T-helper 17 cell (primary cell): ENCODE results near the gene NBPF3. TPM values are rescaled to one million over a fixed set of nuclear protein-coding genes. Genes with fewer than 3 reads are reported as not detected.
"Not testable (repeated sequence)": the region's sequence is repeated elsewhere in the genome, so short reads cannot be mapped to it uniquely, and the experiment has no call there.

Experiments
- ATAC-seq: fragments of 150-1000 bp; cut with Tn5 transposase; 2 replicates; pipeline ENCODE4 v1.10.0; 2021; ENCODE audit warnings: mild to moderate bottlenecking, moderate library complexity
- DNase-seq, 3 donors: peaks; one replicate each; pipeline versions ENCODE4 v3.0.0 to v3.0.0-alpha.2; 2020 to 2021
- H3K9me3 ChIP-seq: one replicate; pipeline ENCODE4 v1.7.0; 2013; ENCODE audit warnings: low read length, mild to moderate bottlenecking; ENCODE audit not compliant: control insufficient read depth, poor library complexity, severe bottlenecking
- H3K27ac Mint-ChIP-seq: one replicate; pipeline ENCODE4 v1.8.0; 2022; ENCODE audit warnings: mild to moderate bottlenecking, moderate library complexity, mixed read lengths
- H3K27me3 Mint-ChIP-seq: one replicate; pipeline ENCODE4 v1.8.0; 2022; ENCODE audit warnings: mixed read lengths
- H3K36me3 Mint-ChIP-seq: one replicate; pipeline ENCODE4 v1.8.0; 2022; ENCODE audit warnings: low read depth, mixed read lengths
- H3K4me1 Mint-ChIP-seq: one replicate; pipeline ENCODE4 v1.8.0; 2022; ENCODE audit warnings: mild to moderate bottlenecking, mixed read lengths
- H3K4me3 Mint-ChIP-seq: one replicate; pipeline ENCODE4 v1.8.0; 2022; ENCODE audit warnings: mild to moderate bottlenecking, moderate library complexity, mixed read lengths
- total RNA-seq, 4 donors: library from RNA in 2 of 4; stranded (reverse) in 2 of 4; gene quantifications; one replicate each; pipeline ENCODE4 v1.2.3 and lab custom pipeline; 2022 to 2026

Gene NBPF3
- total RNA-seq, 2 donors from 2014 or later = 11.4 to 15.6 TPM

- H3K36me3 Mint-ChIP-seq = peaks cover 8% of the 10 kb centered on the region
- peak within 1 kb of the TSS; percentile 84 for H3K4me3 Mint-ChIP-seq
- peaks cover 54% of the 10 kb centered on the region for H3K27me3 Mint-ChIP-seq
- no peak for ATAC-seq
- H3K4me1 Mint-ChIP-seq = peaks cover 5% of the 10 kb centered on the region
- no peak for DNase-seq
- no peaks in the 10 kb centered on the region for H3K9me3 ChIP-seq
- peak within 1 kb of the TSS; percentile 69 for H3K27ac Mint-ChIP-seq
Observed at GRCh38 chr1:21509351-21510112, 69.6 kb downstream of the NBPF3 start, which contains the start of gene ALPL. ALPL (plus strand) TSS chr1:21509423; CDS start chr1:21554082, 44,659 bp downstream.

GRCh38 chr1:21510113-21510493 lies 70.2 kb downstream of the NBPF3 start:
- no peak for ATAC-seq
- Mint-ChIP-seq H3K4me1 (peaks cover 6% of the 10 kb centered on the region), H3K36me3 (peaks cover 8% of the 10 kb centered on the region), H3K4me3 (no peak overlapping the region), H3K27ac (no peak overlapping the region), H3K27me3 (peaks cover 50% of the 10 kb centered on the region)
- no peaks in the 10 kb centered on the region for H3K9me3 ChIP-seq
- no peak for DNase-seq

GRCh38 chr1:21510885-21511578 lies 71.1 kb downstream of the NBPF3 start:
- Mint-ChIP-seq H3K4me3 (peak overlapping the region; percentile 75), H3K27ac (no peak overlapping the region), H3K4me1 (peaks cover 6% of the 10 kb centered on the region), H3K27me3 (peaks cover 47% of the 10 kb centered on the region), H3K36me3 (peaks cover 8% of the 10 kb centered on the region)
- DNase-seq (no peak), ATAC-seq (no peak)
- H3K9me3 ChIP-seq = no peaks in the 10 kb centered on the region

DNA sequence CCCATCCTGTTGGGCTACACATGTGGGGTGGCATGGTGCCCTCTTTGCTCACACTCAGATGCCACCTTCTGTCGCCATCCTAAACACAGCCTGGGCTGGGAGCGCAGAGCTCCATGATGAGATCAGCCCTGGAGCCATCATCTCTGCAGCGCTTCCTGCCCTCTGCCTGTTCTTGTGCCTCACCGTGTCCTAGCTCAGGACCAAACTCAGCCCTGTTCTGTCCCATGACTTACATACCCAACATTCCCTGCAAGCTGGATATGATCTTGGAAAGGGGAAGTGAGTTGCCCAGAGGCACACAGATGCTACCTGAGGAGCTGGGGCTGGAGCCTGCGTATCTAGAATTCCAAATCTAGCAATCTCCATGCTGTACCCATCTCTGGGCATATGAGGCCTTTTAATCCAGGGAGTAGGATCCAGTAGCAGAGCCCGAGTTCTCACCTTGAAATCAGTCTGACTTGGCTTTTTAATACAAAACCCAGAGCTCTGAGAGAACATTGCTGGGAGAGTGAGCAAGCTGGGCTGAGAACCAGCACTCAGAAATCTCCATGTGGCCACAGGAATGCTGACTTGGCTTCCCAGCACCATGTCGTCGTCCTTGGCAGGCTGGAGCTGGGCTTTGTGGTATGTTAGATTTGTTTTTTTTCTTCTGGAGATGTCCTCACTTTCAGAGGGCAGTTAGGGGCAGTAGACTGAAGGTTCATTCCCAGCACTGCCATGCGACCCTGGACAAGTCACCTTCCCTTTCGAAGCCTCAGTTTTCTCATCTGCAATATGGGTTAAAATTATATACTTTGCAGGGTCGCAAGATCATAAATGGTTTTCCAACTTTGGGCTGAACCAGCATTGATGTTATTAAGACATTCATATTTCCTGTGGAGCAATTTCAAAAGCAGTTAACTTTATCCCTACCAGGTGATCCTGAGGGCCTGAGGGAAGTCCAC lies 71.9 kb downstream of the NBPF3 start:
- ATAC-seq = no peak
- DNase-seq = no peak
- H3K4me3 Mint-ChIP-seq = no peak overlapping the region
- H3K36me3 Mint-ChIP-seq = peaks cover 8% of the 10 kb centered on the region
- H3K9me3 ChIP-seq = no peaks in the 10 kb centered on the region
- H3K27me3 Mint-ChIP-seq = peaks cover 44% of the 10 kb centered on the region
- peaks cover 9% of the 10 kb centered on the region for H3K4me1 Mint-ChIP-seq
- H3K27ac Mint-ChIP-seq = no peak overlapping the region

DNA sequence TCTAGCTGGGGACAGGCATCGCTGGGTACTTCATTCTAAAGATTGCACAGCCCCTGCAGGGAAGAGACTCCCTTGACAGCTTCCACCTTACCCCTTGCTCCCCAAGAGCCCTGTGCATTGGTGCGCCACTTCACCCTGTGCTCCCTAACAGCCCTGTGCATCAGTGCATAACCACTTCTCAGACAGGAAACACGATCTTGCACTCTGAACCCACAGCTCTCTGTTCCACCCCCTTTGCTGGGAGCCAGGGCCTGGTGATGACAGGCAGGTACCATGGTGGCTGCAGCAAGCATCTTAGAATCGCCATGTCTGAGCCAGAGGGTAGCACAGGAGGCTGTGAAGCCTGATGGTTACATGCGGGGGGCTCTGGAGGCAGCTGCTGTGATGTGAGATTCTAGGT lies 74.3 kb downstream of the NBPF3 start:
- H3K4me1 Mint-ChIP-seq = peaks cover 5% of the 10 kb centered on the region
- H3K27me3 Mint-ChIP-seq = peaks cover 24% of the 10 kb centered on the region
- no peaks in the 10 kb centered on the region for H3K9me3 ChIP-seq
- H3K36me3 Mint-ChIP-seq = peaks cover 4% of the 10 kb centered on the region
- DNase-seq (no peak), ATAC-seq (no peak)
- H3K4me3 Mint-ChIP-seq = no peak overlapping the region
- no peak overlapping the region for H3K27ac Mint-ChIP-seq

- H3K27me3 Mint-ChIP-seq = peaks cover 8% of the 10 kb centered on the region
- peaks cover 2% of the 10 kb centered on the region for H3K36me3 Mint-ChIP-seq
- H3K4me3 Mint-ChIP-seq = no peak overlapping the region
- no peak for DNase-seq
- peaks cover 5% of the 10 kb centered on the region for H3K4me1 Mint-ChIP-seq
- H3K27ac Mint-ChIP-seq = no peak overlapping the region
- ATAC-seq = no peak
- H3K9me3 ChIP-seq = no peaks in the 10 kb centered on the region
Observed at GRCh38 chr1:21517161-21517589, 77.2 kb downstream of the NBPF3 start.

DNA sequence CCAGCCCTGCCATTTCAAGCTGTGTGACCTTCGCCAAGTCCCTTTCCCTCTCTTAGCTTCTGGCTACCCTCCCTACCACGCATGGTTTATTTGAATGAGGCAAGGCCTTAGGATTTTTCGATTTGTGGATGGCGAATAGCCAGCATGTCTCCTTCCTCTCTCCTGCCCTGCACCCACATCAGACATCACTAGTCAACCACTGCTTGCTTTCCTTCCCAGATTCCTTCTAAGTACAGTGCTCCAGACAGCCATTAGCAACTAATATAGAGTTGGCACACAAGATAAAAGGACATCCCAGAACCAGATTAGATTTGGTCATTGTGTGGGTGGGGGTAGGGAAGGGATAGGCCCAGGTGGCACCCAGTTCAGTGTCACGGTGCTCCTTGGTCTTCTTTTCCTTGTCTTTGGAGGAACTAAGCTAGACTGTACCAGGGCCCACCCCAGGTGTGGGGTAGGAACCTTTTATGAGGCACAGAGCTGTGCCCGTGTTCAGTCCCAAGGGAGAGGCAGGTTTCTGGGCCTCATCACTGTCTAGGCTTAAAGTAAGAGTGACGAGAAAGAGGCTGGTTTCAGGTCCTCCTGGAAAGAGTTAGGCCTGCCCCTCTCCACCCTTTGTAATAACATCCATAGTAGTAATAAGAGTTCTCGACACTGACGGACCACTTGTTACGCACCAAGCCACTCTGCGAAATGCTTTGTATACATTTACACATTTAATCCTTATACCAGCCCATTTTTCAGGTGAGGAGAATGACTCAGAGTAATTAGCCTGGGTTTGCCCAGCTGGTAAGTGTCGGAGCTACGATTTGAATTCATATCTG lies 77.9 kb downstream of the NBPF3 start:
- DNase-seq (no peak), ATAC-seq (peak; percentile 53)
- no peak overlapping the region for H3K27ac Mint-ChIP-seq
- H3K36me3 Mint-ChIP-seq = peaks cover 2% of the 10 kb centered on the region
- H3K4me3 Mint-ChIP-seq = no peak overlapping the region
- H3K9me3 ChIP-seq = no peaks in the 10 kb centered on the region
- peaks cover 14% of the 10 kb centered on the region for H3K27me3 Mint-ChIP-seq
- H3K4me1 Mint-ChIP-seq = peaks cover 5% of the 10 kb centered on the region

GRCh38 chr1:21518774-21519455 lies 79.0 kb downstream of the NBPF3 start:
- H3K4me1 Mint-ChIP-seq = peaks cover 5% of the 10 kb centered on the region
- peaks cover 2% of the 10 kb centered on the region for H3K36me3 Mint-ChIP-seq
- DNase-seq (no peak), ATAC-seq (peak; percentile 37)
- H3K27ac Mint-ChIP-seq = no peak overlapping the region
- H3K9me3 ChIP-seq = no peaks in the 10 kb centered on the region
- peaks cover 14% of the 10 kb centered on the region for H3K27me3 Mint-ChIP-seq
- H3K4me3 Mint-ChIP-seq = no peak overlapping the region

DNA sequence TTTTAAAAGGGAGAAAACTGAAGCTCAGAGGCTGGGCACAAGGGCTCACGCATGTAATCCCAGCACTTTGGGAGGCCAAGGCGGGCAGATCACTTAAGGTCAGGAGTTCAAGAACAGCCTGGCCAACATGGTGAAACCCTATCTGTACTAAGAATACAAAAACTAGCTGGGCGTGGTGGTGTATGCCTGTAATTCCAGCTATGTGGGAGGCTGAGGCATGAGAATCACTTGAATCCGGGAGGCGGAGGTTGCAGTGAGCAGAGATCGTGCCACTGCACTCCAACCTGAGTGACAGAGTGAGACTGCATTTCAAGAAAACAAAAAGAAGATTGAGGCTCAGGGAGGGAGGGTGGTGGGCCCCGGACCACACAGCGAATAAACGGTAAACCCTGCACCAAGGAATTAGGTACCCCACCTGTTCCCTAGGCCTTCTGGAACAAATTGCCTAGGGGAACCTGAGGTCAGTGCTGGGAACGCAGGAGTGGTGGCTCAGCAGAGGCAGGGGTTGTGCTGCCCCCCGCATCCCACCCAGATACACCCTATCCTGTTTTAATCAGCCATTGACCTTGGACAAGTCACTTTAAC lies 79.6 kb downstream of the NBPF3 start:
- H3K4me3 Mint-ChIP-seq, ATAC-seq, DNase-seq, H3K27ac Mint-ChIP-seq, H3K4me1 Mint-ChIP-seq, H3K36me3 Mint-ChIP-seq, H3K9me3 ChIP-seq: not testable (repeated sequence)
- peaks cover 14% of the 10 kb centered on the region for H3K27me3 Mint-ChIP-seq

DNA sequence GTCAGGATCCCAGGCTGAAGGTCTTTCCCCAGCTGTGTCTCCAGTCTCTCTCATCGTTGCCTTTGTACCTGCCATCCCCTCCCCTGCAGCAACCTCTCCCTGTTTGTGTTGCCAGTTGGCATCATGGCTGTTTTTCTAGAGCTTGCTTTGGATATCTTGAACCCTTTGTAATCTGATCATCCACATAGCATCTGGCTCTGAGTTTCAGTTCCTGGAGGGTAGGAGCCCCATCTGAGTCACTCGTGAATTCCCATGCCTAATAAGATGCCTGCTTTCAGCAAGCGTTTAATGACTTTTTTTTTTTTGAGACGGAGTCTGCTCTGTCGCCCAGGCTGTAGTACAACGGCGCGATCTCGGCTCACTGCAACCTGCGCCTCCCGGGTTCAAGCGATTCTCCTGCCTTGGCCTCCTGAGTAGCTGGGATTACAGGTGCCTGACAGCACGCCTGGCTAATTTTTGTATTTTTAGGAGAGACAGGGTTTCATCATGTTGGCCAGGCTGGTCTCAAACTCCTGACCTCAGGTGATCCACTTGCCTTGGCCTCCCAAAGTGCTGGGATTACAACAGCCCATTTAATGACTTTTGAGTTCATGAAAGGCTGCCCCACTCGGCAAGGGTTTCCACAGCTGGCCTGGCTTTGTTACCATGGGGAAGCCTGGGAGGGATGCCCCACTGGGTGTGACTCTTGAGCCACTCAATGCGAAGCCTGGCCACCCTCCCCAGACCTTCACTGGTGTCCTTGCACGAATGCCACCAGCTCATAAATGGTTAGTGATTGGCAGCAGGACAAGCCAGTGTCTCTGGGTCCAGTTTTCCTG lies 81.2 kb downstream of the NBPF3 start:
- Mint-ChIP-seq H3K36me3 (peaks cover 1% of the 10 kb centered on the region), H3K27ac (no peak overlapping the region), H3K27me3 (peaks cover 10% of the 10 kb centered on the region), H3K4me3 (no peak overlapping the region), H3K4me1 (peaks cover 2% of the 10 kb centered on the region)
- H3K9me3 ChIP-seq = no peaks in the 10 kb centered on the region
- ATAC-seq = no peak
- DNase-seq = no peak

DNA sequence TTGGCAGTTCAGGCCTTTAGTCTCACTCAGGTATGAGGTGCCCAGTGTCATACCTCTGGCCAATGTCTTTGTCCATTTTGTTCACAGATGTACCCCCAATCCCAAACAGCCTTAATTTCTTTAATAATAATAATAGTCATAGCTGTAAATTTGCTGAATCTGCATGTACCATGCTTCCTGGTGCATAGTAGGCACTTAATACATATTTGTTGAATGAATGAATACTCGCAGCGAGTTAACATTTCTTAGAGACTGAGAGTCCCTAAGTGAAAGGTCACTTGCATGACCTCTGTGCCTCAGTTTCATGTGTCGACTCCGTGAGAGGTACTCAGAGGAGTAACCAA lies 81.8 kb downstream of the NBPF3 start:
- no peak overlapping the region for H3K4me3 Mint-ChIP-seq
- H3K9me3 ChIP-seq = no peaks in the 10 kb centered on the region
- H3K27ac Mint-ChIP-seq = no peak overlapping the region
- no peak for ATAC-seq
- H3K4me1 Mint-ChIP-seq = no peaks in the 10 kb centered on the region
- DNase-seq = no peak
- H3K36me3 Mint-ChIP-seq = no peaks in the 10 kb centered on the region
- H3K27me3 Mint-ChIP-seq = peaks cover 6% of the 10 kb centered on the region
